Measurements from ENCODE around the gene HLA-DOA.

GRCh38 chr6:33001685-33002084 is 7.7 kb downstream of the HLA-DOA start:
- TF ChIP-seq CTCF (IDR thresholded peaks at IDR 0.05) (no peak), POLR2AphosphoS5 (IDR thresholded peaks at IDR 0.05; ENCODE audit: insufficient read depth in 1 of 2, low read depth in 1 of 2) (no peak), POLR2A (IDR thresholded peaks at IDR 0.05) (no peak)
